SU-DHL-6 (cell line): ENCODE data around the gene ARL15.

Experiments
- EZH2phosphoT487 ChIP-seq: fragments of 200-600 bp; sonication (generic), shearing (Covaris generic); conservative IDR thresholded peaks from 2 replicates; pipeline ENCODE4 v1.6.1; 2018; ENCODE audit warnings: mild to moderate bottlenecking, antibody characterized with exemption, low read length, moderate library complexity, mixed read lengths
- TF ChIP-seq, protein P1 (sequence below): fragments of 200-600 bp; sonication (generic); IDR thresholded peaks from one replicate; pipeline ENCODE4 v1.5.1; 2017; ENCODE audit warnings: antibody characterized with exemption, mild to moderate bottlenecking, low read length, moderate library complexity; ENCODE audit not compliant: insufficient read depth, poor library complexity, severe bottlenecking

DNA sequence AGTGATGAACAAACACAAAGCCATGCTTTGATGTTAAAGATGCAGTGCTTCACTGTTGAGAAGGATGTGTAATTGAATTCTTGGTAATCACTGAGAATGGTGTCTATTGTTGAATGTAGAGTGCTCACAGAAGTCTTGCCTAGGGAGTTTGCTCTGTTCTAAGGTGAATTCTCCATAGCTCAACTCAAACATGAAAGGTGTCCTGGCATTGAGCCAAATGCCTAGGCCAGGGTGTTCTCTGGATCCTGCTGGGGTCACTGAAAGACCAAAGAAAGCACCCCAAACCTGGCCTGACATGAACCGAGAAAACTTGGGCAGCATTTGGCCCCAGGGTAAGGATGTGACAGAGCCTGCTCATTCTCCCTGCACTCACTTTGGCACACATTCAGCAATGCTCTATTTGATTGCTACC lies 217.3 kb downstream of the ARL15 start:
- TF ChIP-seq, protein P1, sequence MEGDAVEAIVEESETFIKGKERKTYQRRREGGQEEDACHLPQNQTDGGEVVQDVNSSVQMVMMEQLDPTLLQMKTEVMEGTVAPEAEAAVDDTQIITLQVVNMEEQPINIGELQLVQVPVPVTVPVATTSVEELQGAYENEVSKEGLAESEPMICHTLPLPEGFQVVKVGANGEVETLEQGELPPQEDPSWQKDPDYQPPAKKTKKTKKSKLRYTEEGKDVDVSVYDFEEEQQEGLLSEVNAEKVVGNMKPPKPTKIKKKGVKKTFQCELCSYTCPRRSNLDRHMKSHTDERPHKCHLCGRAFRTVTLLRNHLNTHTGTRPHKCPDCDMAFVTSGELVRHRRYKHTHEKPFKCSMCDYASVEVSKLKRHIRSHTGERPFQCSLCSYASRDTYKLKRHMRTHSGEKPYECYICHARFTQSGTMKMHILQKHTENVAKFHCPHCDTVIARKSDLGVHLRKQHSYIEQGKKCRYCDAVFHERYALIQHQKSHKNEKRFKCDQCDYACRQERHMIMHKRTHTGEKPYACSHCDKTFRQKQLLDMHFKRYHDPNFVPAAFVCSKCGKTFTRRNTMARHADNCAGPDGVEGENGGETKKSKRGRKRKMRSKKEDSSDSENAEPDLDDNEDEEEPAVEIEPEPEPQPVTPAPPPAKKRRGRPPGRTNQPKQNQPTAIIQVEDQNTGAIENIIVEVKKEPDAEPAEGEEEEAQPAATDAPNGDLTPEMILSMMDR = no peak
- TF ChIP-seq EZH2phosphoT487 = no peak
